ENCODE data around the gene FAT1.

FAT1 gene

DNA sequence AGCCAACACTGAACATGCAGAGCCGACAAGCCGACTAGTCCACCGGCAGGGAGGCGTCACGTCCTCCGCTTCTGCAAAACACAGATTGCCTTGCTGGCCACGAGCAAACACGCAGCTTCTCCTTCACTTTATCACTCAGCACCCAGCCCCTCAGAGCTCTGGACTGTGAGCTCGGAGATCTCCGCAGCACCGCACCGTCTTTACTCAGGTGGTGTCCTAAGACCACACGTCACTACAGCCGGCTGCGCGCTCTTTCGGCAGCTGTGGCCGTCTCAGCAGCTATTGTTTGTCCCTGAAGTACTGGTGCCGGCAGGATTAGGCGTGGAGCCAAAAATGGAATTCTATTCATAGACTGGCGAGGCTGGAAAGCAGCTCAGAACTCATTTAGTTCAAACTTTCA lies 72.0 kb downstream of the FAT1 start:
- DNase-seq (ENCODE audit: low read depth) = no peak

DNA sequence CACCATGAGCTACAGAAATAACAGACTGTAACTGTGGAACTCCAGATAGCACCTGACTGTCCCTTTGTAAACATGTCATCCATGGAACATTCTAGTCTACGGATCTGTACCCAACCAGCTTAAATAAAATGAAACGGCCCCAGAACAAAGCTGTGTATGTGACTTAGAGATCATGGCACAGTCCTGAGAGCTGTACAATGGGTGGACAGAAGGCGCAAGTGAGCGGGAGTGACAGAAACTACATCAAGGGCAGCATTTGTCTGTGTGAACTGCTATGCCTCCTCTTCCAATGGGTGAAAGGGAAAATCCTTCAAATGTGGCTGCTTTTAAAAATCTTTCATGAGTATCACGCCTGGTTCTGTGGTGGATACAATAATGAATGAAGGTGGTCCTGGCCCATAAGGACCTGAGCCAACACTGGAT lies 72.5 kb downstream of the FAT1 start:
- DNase-seq (ENCODE audit: low read depth) = no peak

DNA sequence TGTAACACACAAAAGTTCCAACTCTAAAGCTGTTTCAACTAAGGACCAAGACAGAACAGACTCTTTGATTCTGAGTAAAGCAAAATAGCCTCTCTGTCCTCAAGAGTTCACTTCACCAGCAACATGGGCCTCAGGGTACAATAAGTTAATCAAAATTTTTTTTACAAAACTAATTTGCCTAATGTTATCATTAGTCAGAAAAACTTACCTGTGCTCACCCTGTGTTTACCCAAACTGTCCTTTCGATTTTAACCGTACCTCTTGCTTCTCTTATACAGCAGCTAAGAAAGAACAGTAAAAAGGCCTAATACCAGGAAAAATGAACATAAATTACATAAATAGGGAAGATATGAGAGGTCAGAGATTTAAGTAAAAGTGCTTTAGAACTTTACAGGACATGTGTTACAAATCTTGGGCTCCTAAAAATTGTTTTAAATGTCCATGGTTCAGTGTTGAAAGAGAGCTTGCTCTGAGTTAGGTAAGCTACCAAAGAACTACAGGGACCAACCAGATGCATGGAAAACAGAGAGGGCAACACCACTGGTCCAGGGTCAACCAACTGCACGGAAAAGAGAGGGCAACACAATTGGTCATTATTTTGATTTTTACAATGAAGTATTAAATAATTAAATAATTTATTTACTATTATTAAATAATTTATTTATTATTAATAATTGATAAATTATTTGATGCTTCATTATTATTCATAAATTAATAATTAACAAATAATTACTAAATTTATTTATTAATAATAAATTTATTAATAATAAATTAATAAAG lies 73.1 kb downstream of the FAT1 start:
- DNase-seq (ENCODE audit: low read depth) = no peak

DNA sequence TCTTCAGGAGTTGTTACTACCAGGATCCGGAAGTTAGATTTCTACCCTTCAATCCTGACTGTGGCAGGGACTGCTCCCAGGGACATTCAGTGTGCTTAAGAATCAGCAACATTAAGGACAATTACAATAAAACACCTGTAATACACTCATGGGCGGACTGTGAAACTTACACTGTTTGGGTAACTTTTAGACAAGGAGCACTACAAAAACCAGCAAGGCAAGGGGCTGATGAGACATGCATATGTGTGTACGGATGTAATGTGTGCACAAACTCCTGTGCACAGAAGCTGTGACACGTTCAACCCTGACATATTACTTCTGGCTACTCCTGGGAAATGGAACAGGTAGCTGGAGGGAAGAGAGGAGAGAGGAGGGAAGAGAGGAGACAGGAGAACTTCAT lies 75.8 kb downstream of the FAT1 start:
- DNase-seq (ENCODE audit: low read depth) = no peak

DNA sequence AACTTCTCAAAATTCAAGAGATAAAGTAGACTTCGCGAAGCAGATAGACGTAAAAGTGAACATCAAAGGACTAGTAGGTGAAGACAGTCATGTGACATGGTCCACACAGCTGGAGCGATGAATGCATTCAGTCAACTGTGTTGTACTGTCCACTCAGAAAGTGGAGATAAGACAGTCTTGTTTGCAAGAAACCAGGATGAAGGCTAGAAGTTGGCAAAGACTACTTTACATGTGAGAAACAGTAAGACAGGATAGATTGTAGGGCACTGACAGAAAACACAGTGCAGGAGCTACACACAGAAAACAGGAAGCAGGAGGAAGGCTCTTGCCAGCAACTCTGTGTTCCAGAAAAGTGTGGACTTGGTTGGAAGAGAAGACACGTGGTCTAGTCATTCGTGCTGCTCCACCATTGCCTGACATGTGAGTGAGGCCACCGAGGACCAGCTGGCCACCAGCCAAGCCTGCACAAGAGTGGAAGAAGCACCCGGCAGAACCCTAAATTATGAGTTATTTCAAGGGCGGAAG lies 78.9 kb downstream of the FAT1 start:
- DNase-seq (ENCODE audit: low read depth) = no peak

DNA sequence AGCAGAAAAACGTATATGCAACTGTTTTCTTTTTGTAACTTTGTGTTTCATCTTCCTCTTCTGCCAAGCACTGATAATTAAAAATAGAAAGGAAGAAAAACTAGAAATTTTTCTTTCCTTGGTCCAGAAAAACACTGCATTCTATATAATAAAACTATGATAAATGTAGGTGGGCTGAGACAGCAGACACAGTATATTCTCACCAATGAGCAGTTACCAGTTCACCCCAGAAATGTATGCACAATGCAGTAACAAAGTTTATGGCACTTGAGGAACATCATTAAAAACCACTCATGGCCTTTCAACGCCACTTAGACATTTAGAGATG lies 79.4 kb downstream of the FAT1 start:
- no peak for DNase-seq (ENCODE audit: low read depth)

DNA sequence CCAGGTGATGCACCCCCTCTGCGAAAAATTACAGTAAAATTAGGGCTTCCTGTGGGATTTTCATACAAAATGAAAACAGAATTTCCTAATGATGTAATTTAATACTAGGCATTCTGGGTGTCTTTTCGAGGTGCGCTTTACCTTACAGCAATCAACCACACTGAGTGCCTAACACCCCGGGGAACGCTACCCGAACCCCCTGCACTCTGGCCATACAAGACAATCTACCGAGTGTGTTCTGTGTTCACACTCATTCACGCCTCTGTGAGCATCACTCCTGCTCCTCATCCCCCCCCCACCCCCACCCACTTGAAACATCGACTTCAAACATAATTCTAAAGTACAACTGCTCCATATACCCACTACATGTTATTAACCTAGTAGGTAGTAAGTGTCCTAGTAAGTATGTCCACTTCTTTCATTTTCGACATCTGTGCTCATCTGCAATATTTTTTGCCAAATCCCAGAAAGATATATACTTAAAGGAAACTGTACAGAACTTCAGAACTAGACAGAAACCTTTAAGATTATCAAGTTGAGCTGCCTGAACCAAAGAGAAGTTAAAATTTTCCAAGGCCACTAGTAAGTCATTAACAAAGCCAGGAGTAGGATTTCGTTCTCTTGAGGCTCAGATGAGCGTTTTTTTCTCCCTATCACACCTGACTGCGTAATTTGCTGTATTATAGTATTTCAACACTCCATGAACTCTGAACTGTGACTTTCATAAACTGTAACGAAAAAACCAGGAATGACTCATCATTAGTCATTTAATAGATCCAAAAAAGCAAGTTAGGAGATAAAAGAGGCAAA lies 80.0 kb downstream of the FAT1 start:
- no peak for DNase-seq (ENCODE audit: low read depth)

DNA sequence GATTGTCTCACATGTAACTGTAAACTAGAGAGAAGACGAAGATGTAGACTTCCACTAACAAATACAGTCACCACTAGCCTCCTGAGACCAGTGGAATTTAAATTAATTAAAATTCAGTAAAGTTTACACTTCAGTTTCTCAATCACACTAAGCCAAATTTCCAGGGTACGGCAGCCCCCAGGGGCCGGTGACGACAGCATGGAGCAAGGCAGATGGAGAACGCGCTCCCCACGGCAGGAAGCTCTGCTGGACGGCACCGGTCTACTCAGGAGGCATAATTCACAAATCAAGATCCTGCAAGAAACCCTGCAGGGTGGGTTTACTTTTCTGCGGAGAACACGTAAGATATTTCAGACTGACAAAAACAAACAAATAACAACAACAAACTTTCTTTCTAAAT lies 80.7 kb downstream of the FAT1 start:
- DNase-seq (ENCODE audit: low read depth) = no peak

DNA sequence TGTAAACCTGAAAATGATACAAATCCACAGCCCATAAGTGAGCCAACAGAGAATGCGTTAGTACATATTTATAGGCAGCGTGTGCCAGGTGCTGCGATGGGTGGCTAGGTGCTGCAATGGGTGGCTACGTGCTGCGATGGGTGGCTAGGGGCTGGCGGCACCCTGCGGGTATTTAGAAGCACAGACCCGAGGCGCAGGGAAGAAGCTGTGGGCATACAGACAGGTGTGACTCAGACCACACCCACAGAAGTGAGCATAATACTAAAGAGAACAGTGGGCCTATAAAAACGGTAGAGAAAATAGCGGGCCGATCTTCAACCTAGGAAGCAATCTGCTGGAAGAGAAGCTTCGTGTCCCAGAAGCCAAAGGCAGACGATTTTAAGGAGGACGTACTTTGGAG lies 81.1 kb downstream of the FAT1 start:
- no peak for DNase-seq (ENCODE audit: low read depth)

DNA sequence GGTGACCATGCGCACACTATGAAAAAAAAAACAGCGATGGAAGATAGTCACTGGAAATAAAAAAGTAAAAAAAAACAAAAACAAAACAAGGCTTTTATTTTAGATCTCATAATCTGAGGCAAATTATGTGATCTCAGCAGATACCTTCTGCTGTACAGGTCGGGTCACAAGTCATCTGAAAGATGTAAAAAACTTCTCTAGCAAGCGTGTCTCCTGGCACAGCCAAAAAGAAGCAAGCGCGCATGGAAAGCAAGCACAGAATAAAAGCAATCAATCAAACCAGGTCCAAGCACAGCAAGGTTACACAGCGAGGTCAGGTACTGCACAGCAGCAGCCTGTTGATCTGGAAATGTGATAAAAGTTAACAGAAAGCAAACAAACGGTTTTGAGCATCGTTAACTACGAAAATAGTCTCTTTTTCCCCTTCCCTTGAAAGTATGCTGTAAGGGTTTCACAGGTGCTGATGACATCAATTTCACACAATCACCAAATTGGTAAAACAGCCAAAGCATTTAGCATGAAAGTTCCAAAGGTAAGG lies 89.0 kb downstream of the FAT1 start:
- no peak for DNase-seq (ENCODE audit: low read depth)

DNA sequence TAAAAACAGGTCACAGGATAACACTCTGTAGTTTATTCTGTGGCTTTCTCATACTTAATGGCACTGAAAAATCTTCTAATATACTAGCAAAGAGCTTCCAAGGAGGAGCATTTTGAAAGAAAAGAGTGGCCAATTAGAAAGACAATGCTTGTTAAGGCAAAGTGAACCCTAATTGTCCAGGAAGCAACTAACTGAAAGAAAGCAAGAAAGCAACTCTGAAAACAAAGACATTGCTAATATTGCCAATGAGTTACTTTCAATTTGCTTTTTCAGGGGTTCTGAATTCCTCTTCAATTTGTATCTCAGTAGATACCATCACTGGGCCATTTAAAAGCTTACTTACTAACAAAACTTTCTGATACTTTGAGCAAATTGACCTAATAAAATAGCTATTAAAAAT lies 89.8 kb downstream of the FAT1 start:
- DNase-seq (ENCODE audit: low read depth) = no peak

DNA sequence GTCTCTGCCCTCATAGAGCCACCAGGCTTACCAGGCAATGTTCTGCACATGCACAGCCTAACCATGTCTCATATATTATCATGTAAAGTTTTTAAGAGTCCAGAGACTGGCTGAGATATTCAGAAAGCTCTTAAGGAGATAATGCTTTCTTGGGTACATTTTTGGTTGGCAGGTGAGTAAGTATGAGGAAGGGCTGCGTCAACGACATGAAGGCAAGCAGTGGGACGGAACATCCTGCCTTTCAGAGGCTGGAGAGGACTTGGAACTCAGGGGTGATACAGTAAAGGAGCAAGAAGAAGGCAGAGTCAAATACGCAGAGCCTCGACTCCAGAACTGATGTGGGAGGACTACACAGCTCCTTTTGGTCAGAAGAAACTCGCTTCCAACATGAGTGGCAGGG lies 93.5 kb downstream of the FAT1 start:
- DNase-seq (ENCODE audit: low read depth) = no peak

DNA sequence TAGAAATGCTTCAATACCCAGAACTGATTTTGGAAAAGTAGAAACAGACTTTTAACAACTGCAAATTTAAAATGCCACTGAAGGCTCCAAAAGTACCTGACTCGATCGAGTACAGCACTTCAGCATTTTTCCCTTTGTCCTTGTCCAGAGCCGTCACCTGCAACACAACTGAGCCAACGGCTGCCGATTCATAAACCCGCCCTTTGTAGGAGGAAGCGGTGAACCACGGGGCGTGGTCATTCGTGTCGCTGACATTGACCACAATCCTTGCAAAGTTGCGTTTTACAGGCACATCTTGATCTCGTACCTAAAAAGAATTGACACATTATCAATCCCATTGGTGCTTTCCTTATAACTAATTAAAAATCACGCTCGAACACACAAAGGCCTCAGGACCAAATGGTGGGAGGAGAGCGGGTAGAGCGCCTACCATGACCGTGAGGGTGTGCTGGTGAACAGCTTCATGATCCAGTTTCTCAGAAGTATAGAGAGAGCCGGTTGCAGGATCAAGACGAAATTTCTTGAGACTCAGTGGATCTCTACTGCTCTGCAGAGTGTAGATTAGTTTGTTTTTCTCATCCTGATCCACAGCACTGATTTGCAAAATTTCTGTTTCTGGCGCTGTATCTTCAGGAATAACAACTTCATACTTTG lies 95.5 kb downstream of the FAT1 start:
- DNase-seq (ENCODE audit: low read depth) = no peak

DNA sequence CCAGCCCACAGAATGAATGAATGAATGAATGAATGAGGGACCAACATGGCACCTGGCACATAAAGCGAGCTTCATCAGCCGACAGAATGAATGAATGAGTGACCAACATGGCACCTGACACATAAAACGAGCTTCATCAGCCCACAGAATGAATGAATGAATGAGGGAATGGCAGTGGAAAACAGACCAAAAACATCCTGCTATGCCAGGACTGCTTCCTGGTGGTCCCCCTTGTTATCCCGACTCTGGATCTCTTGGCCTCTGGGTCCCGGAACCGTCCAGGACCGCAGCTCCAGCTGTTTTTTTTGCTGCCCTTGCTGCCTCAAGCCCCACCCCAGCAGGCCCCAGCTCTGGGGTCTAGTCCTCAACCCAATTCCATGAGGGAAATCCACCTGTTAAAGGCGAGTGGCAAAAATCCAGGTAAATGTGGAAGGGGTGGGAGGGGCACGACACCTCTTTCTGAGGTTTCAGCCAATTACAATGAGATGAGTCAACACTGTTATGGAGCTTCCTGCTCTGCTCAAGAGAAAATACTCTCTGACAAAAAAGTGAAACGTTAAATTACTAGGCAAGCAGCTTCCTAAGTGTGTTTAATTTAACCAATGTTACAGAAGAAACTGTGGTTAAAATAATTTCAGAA lies 96.3 kb downstream of the FAT1 start:
- DNase-seq (ENCODE audit: low read depth) = no peak

DNA sequence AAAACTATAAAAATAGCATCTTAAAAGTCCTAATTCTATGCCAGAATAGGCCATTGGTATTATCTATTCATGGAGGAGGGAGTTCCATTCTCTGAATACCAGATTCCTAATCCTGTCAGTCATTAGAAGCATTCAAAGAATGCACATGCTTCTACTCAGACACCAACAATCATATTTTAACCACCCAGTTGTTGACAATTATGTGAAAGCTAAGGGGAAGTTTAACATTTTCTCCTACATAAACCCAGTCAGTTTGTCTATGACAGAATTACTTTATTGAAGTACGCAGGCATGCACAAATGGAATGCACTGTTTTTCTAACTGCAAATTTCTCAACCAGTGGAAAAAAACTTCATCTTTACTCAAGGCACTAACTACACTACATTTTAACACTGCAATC lies 98.7 kb downstream of the FAT1 start:
- no peak for DNase-seq (ENCODE audit: low read depth)

DNA sequence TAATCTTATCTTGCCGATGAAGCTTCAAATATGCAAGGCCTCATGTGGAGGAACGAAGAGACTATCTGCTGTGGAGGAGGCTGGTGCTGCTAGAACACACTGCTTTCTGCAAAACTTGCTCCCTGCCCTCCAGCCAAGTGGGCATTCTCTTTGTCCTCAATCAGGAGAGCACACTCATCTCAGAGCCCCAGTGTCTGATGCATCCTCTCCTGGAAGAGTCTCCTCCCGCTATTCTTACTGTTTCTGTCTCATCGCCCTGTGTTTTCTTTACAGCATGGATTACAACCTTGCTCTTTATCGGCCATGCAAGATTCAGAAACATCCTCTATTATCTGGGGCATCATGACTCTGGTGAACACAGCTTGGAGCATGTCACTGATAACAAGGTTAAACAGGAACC lies 100.1 kb downstream of the FAT1 start:
- no peak for DNase-seq (ENCODE audit: low read depth)

DNA sequence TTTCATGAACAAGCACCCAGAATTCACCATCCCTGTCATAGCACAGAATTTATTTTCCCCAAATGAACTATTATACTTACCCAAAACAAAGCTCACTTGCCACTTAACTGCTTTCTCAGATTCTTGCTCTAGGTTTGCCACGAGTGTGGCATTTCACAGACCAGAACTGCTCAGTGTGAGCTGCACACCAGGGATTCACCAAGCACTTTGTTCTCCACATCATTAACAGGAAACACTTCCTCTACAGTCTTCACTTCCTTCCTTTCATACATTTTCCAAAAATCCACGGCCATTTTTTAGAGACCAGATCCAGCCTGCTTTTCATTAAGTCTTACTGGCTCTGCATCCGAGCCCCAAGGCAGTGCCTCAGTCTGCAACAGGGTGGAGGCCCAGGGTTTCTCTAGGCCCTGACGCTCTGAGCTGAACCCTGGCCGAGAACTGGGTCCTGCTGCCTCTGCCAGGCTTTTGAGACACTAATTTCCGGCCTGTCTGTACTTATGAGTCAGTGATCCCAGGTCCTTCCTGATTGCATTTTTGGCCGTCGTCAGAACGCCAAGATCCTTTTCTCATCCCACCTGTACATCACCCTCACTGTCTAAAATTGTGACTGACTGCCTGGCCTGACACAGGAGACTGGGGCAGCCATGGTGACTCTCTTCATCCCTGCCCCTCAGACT lies 100.7 kb downstream of the FAT1 start:
- DNase-seq (ENCODE audit: low read depth) = no peak

DNA sequence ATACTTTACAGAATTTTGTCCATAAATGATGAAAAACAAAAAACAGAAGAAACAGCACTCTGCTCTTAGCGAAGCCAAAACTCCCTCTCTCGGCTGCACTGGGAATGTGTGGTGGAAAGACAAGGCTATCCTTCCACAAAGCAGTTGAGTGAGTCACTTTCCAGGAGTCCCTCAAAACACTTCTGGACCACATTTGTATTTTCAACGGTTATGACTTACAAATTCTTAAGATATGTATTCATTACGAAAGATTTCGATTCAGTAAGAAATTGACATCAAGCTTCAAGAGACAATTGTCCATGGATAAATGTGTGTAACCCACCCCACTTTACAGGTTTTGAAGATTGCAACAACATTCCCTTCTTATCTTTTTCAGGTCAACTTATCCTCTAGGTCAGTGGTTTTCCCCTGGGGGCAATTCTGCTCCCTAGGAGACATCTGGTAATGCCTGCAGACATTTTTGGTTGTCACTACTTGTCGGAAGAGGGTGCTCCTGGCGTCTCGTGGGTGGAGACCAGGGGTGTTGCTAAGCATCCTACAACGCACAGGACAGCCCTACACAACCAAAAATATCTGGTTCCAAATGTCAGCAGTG lies 101.6 kb downstream of the FAT1 start:
- no peak for DNase-seq (ENCODE audit: low read depth)

DNA sequence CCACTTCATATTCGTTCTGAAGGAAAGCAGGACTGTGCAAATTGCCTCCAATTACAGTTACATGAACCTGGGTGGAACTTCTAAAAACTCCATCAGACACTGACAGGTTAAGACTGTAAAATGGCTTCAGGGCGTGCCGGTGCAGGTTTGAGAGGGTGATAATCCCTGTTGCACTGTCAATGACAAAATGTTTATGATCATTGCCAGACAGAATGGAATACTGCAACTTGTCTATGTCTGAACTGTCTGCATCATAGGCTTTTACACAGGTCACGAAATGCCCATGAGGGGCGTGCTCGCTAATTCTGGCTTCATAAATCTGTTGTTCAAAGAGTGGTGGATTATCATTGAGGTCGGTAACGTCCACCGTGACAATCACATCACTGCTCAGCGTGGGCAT lies 104.6 kb downstream of the FAT1 start:
- no peak for DNase-seq (ENCODE audit: low read depth)

DNA sequence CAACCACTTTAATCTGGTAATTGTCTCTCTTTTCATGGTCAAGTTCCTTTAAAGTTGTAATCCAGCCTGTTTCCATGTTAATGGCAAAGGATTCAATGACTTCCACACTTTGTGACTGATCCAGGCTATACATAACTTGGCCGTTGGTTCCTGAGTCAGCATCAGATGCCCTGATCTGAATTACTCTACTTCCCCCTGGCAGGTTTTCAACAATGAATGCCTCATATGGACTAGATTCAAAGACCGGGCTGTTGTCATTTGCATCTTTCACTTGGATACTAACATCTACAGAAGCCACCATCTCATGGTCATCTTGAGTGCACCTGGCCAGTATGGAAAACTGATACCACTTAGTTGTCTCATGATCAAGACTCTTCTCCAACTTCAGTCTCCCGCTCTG lies 105.7 kb downstream of the FAT1 start:
- DNase-seq (ENCODE audit: low read depth) = no peak

DNA sequence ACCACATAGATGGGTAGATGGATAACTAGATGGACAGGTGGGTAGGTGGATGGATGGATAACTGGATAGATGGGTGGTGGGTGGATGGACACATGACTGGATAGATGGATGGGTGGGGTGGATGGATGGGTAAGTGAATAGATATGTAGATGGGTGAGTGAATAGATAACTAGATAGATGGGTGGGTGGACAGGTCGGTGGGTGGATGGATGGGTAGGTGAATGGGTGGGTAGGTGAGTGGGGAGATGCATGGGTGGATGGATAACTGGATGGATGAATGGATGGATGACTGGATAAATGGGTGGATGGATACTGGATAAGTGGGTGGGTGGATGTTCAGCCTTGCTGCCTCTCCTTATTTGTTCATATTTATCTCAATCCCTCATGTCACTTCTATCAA lies 116.2 kb downstream of the FAT1 start:
- DNase-seq (ENCODE audit: low read depth) = no peak
